KMS-11 (cell line): ENCODE measurements around the gene STK36.

Source experiments
- H2AFZ ChIP-seq: fragments of 200-600 bp; sonication (generic); 2 replicates; pipeline ENCODE4 v1.6.1; 2016; ENCODE audit warnings: antibody characterized with exemption, mixed run types, low read depth
- H3K27ac ChIP-seq: fragments of 200-600 bp; sonication (generic); 2 replicates; pipeline ENCODE4 v1.6.1; 2016; ENCODE audit warnings: mild to moderate bottlenecking, mixed run types
- H3K27me3 ChIP-seq: fragments of 200-600 bp; sonication (generic); 2 replicates; pipeline ENCODE4 v1.6.1; 2017; ENCODE audit warnings: mild to moderate bottlenecking, low read depth, mixed run types, moderate library complexity; ENCODE audit not compliant: insufficient read depth
- H3K36me3 ChIP-seq: fragments of 200-600 bp; sonication (generic); 2 replicates; pipeline ENCODE4 v1.6.1; 2017; ENCODE audit warnings: mild to moderate bottlenecking, mixed run types; ENCODE audit not compliant: insufficient read depth
- H3K4me1 ChIP-seq: fragments of 200-600 bp; sonication (generic); 2 replicates; pipeline ENCODE4 v1.6.1; 2016; ENCODE audit warnings: mild to moderate bottlenecking, low read depth, mixed run types; ENCODE audit not compliant: poor library complexity, severe bottlenecking
- H3K4me2 ChIP-seq: fragments of 200-600 bp; sonication (generic); 2 replicates; pipeline ENCODE4 v1.7.0; 2016; ENCODE audit warnings: mild to moderate bottlenecking, mixed run types
- H3K4me3 ChIP-seq: fragments of 200-600 bp; sonication (generic); IDR thresholded peaks from 2 replicates; pipeline ENCODE4 v1.6.1; 2017; ENCODE audit warnings: low read depth, low read length, mixed read lengths; ENCODE audit not compliant: insufficient read depth
- H3K79me2 ChIP-seq: fragments of 200-600 bp; sonication (generic); 2 replicates; pipeline ENCODE4 v1.6.1; 2016; ENCODE audit warnings: low read depth, mixed run types; ENCODE audit not compliant: insufficient read depth
- H3K9ac ChIP-seq: fragments of 200-600 bp; sonication (generic); 2 replicates; pipeline ENCODE4 v1.6.1; 2016; ENCODE audit warnings: mild to moderate bottlenecking, mixed run types
- H4K20me1 ChIP-seq: fragments of 200-600 bp; sonication (generic); 2 replicates; pipeline ENCODE4 v1.6.1; 2016; ENCODE audit warnings: mild to moderate bottlenecking, mixed run types; ENCODE audit not compliant: insufficient read depth
- TF ChIP-seq, protein P1 (sequence below): fragments of 200-600 bp; sonication (generic); conservative IDR thresholded peaks from 2 replicates; pipeline ENCODE4 v1.6.1; 2017; ENCODE audit warnings: low read depth, mild to moderate bottlenecking, antibody characterized with exemption, low read length, moderate library complexity, mixed read lengths

STK36 gene

GRCh38 chr2:218662377-218662776 lies 9.5 kb upstream of the STK36 start:
- Histone ChIP-seq H3K9ac (no peak overlapping the region), H3K4me2 (no peak overlapping the region), H3K79me2 (peaks cover 18% of the 10 kb centered on the region), H3K4me3 (no peak overlapping the region), H3K27me3 (no peaks in the 10 kb centered on the region), H3K4me1 (peaks cover 18% of the 10 kb centered on the region), H4K20me1 (no peaks in the 10 kb centered on the region), H2AFZ (no peak overlapping the region), H3K36me3 (peaks cover 9% of the 10 kb centered on the region; the same call in 1 of the 2 replicates), H3K27ac (no peak overlapping the region)
- TF ChIP-seq, protein P1, sequence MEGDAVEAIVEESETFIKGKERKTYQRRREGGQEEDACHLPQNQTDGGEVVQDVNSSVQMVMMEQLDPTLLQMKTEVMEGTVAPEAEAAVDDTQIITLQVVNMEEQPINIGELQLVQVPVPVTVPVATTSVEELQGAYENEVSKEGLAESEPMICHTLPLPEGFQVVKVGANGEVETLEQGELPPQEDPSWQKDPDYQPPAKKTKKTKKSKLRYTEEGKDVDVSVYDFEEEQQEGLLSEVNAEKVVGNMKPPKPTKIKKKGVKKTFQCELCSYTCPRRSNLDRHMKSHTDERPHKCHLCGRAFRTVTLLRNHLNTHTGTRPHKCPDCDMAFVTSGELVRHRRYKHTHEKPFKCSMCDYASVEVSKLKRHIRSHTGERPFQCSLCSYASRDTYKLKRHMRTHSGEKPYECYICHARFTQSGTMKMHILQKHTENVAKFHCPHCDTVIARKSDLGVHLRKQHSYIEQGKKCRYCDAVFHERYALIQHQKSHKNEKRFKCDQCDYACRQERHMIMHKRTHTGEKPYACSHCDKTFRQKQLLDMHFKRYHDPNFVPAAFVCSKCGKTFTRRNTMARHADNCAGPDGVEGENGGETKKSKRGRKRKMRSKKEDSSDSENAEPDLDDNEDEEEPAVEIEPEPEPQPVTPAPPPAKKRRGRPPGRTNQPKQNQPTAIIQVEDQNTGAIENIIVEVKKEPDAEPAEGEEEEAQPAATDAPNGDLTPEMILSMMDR, result no peak

DNA sequence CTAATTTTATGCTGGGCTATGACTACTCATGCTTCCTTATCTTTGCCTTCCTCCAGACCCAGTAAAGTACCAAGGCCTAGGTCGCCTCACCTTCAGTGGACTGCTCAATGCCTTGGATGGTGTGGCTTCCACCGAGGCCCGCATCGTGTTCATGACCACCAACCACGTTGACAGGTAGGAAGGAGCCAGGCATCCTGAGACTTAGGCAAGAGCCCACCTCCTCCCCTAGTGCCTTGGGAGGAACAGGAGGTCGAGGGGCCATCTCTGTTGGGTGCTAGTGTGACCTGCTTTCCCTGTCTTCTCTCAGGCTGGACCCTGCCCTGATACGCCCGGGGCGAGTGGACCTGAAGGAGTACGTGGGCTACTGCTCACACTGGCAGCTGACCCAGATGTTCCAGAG lies 9.1 kb upstream of the STK36 start:
- H3K79me2 ChIP-seq, result peaks cover 15% of the 10 kb centered on the region
- H3K9ac ChIP-seq, result no peak overlapping the region
- H3K4me3 ChIP-seq, result no peak overlapping the region
- H3K4me1 ChIP-seq, result peaks cover 17% of the 10 kb centered on the region
- H3K36me3 ChIP-seq, result peaks cover 9% of the 10 kb centered on the region; the same call in 1 of the 2 replicates
- H3K27me3 ChIP-seq, result no peaks in the 10 kb centered on the region
- no peak overlapping the region for H3K27ac ChIP-seq
- H2AFZ ChIP-seq, result no peak overlapping the region
- TF ChIP-seq, protein P1, result no peak
- no peak overlapping the region for H3K4me2 ChIP-seq
- H4K20me1 ChIP-seq, result no peaks in the 10 kb centered on the region

GRCh38 chr2:218663901-218664300 lies 8.0 kb upstream of the STK36 start:
- H3K4me3 ChIP-seq, result no peak overlapping the region
- H3K4me2 ChIP-seq, result no peak overlapping the region
- H3K79me2 ChIP-seq, result peaks cover 4% of the 10 kb centered on the region; the same call in 1 of the 2 replicates
- no peak overlapping the region for H3K9ac ChIP-seq
- TF ChIP-seq, protein P1, result no peak
- no peaks in the 10 kb centered on the region for H3K27me3 ChIP-seq
- no peak overlapping the region for H2AFZ ChIP-seq
- H4K20me1 ChIP-seq, result no peaks in the 10 kb centered on the region
- peaks cover 9% of the 10 kb centered on the region for H3K4me1 ChIP-seq
- H3K36me3 ChIP-seq, result peaks cover 12% of the 10 kb centered on the region; the same call in 1 of the 2 replicates
- H3K27ac ChIP-seq, result no peak overlapping the region

GRCh38 chr2:218664653-218665052 lies 7.2 kb upstream of the STK36 start:
- no peak overlapping the region for H3K4me2 ChIP-seq
- H3K79me2 ChIP-seq, result no peaks in the 10 kb centered on the region; the same call in 1 of the 2 replicates
- H3K27me3 ChIP-seq, result no peaks in the 10 kb centered on the region
- H2AFZ ChIP-seq, result no peak overlapping the region
- H3K9ac ChIP-seq, result no peak overlapping the region
- TF ChIP-seq, protein P1, result no peak
- no peak overlapping the region for H3K4me3 ChIP-seq
- peaks cover 9% of the 10 kb centered on the region for H3K4me1 ChIP-seq
- H3K36me3 ChIP-seq, result peaks cover 12% of the 10 kb centered on the region; the same call in 1 of the 2 replicates
- no peak overlapping the region for H3K27ac ChIP-seq
- H4K20me1 ChIP-seq, result no peaks in the 10 kb centered on the region
